HG02981 (cell line): ENCODE results near the gene FRK.
"Not testable (repeated sequence)": the region's sequence is repeated elsewhere in the genome, so short reads cannot be mapped to it uniquely, and the experiment has no call there.

Experiments used
- ATAC-seq: cut with Tn5 transposase; IDR thresholded peaks from one replicate; pipeline ENCODE4 v1.9.1; 2021; ENCODE audit warnings: mild to moderate bottlenecking, moderate library complexity; ENCODE audit not compliant: unreplicated experiment

Gene FRK

DNA sequence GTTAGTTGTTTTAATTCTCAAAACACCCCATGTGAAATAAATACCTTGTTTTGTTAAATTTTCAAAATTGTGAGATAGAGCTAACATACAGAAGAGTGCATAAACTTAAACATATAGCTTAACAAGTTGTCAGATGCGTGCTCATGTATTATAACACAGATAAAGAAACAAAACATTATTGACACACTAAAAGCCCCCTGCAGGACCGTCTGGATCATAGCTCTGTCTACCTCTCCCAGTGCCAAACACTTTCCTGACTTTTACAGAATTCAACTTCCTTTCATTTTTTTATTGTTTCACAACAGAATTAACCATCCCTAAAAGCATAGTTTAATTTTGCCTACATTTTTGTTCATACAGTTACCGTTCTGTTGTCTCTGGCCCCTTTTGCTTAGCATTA lies 17.8 kb upstream of the FRK start:
- ATAC-seq: no peak

DNA sequence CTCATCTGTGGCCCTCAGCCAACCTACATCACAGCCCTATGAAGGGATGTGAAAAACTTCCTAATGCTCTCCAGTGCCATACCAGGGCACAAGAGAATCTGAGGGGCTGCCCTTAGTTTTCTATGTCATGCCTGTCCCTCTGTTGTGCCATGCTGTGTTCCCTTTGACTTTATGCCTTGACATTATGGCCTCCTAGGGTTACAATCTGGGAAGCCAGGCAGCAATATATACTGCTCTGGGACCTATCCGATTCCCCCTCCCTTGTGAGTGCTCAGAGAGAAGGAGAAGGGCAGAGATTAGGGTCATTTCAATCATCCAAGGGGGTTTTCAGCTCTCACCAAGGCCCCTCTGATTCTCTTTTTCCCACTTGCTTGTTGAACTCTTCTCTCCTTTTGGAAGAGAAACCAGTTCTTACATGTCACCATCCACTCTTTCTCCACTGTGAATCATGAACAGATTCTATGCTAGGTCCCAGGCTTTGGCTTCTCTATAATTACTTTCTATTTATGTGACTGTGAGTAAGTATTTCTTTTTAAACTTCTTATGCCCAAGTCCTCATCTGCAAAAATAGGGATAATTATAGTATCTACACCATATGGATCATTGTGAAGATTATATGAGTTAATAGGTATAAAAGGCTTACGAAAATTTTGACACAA lies 14.2 kb upstream of the FRK start:
- ATAC-seq: no peak

DNA sequence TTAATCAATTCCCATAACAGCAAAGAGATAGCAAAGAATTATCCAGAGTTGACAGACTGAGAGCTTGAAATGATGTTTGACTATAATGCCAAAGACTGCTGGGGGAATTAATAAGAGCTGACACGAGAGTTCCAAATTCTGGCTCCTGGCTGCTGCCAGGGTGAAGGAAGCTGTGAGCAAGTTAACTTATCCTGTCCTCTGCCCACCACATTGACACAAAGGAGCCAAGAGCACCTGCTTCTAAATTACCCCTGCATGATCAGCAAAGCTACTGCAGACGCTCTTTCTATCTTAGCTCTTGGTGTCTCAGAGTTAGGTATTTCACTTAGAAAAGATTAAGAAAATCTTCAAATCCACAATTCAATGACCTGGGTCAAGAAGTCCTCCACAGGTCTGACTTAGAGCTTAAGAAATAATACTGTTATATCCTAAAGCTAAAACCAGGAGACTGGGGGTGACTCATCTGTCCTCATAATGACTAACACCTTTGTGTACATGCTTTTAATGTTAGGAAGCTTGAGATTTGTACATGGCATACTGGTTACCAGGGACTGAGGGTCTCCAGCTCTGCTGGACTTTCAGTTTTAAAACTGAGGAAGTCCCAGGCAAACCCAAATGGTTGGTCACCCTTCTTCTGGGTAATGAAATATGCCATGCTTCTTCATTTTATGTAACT lies 13.2 kb upstream of the FRK start:
- ATAC-seq: no peak

DNA sequence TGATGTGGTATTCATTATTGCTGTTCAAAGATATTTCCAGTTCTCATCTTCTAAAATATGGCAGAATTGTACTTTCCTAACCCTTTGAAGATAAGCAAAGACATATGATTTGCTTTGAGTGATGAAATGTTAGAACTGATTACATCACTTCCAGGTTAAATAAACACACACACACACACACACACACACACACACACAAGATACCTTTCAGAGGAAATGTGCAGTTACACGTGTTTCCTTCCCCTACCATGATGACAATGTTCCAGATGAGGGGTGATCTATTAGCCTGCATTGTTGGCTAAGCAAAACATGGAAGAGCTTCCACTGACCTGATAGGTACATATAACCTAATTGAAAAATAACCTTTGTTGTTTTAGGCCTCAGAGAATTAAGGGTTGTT lies 11.7 kb upstream of the FRK start:
- ATAC-seq: no peak

DNA sequence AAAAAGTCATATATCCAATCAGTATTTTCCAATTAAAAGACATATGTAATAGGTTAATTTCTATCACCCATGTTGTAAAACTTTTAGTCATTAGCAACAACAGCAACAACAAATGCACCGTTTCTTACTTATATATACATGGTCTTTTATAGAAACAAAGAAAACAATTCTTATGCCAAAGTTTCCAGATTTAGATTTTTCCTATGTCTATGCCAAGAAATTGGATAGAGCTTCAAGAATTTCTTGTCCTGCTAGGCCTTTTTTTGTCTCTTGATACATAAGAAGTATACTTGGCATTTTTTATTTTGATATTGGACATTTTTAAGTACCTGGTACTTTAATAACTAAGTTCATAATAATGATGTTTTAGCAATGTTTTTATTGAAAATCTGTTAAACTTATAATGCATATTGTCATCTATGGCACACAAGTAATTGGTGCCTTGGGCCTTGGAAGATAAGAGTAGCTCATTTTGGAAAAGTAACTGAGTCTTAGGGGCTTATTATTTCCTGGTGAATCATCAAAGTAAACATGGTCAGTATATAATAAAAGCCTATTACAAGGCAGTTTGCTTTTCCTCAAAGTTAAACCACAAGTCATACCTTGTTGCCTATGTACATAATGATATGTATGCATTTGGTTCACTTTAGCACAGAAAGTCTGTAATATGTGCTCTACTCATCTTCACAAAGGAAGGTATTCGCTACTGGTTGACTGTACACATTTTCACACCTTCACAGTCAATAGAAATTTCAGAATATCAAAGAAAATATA lies 10.1 kb upstream of the FRK start:
- no peak for ATAC-seq

DNA sequence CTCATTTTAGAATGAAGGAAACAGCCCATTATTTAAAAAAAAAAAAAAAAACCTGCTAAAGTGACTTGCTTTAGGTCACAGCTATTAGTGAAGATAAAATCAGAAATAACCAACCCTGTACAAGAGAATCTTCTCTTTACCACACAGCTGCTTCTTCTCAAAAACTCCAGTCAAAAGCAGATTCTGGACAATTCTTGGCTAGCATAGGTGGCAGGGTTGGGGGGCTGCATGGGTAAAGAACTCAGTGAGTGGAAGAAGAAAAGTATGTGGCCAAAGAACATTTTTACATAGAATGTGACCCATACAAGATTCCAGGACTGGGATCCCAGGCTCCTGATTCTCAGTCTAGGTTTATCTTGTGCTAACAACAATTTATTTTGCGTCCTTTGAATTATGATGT lies 9.4 kb upstream of the FRK start:
- no peak for ATAC-seq

DNA sequence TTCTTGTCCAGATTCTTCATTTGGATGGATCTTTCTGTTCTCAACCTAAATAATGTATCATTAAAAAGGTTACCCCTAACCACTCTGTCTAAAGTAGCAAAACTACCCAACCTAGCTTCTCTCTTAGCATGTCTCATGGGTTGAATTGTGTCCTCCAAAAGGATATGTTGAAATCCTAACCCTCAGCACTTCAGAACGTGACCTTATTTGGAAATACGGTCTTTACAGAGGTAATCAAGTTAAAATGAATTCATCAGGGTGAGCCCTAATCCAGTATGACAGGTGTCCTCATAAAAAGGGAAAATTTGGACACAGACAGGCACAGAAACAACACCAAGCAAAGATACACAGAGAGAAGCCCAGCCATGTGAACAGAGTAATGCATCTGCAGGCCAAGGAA lies 6.1 kb upstream of the FRK start:
- no peak for ATAC-seq

DNA sequence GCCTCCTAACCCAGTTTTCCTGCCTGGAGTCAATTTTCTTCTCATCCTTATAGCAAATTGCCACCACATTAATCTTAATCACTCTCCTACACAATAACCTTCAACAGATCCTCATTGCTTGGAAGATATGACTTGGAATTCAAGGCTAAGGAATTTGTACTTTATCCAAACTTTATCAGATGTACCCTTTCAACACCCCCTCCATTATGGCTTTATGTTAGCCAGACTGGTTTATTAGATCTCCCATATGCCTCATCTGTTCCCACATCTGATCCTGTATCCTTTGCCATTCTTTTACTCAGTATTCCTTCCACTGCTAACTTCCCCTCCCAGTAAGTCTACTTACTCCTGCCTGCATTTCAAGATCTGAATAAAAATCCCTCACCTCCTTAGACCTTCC lies 4.0 kb upstream of the FRK start:
- ATAC-seq: no peak

DNA sequence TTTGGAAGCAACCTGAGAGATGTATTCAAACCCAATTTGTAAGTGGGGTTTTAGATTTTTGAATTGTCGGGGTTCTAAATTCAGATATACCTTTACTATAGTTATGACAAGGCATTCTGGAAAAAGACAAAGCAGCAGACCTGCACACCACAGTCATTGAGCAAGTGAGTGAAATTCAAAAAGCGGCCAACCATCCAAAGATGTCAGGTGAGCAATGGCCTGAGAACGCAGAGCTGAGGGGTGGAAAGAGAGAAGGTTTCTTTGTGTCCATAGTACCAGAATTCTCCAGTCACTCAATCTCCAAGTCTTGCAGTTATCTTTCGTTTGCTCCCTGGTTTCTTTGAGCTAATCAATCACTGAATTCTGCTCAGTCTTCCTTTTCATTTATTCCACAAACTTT lies 1.8 kb upstream of the FRK start:
- ATAC-seq: no peak

DNA sequence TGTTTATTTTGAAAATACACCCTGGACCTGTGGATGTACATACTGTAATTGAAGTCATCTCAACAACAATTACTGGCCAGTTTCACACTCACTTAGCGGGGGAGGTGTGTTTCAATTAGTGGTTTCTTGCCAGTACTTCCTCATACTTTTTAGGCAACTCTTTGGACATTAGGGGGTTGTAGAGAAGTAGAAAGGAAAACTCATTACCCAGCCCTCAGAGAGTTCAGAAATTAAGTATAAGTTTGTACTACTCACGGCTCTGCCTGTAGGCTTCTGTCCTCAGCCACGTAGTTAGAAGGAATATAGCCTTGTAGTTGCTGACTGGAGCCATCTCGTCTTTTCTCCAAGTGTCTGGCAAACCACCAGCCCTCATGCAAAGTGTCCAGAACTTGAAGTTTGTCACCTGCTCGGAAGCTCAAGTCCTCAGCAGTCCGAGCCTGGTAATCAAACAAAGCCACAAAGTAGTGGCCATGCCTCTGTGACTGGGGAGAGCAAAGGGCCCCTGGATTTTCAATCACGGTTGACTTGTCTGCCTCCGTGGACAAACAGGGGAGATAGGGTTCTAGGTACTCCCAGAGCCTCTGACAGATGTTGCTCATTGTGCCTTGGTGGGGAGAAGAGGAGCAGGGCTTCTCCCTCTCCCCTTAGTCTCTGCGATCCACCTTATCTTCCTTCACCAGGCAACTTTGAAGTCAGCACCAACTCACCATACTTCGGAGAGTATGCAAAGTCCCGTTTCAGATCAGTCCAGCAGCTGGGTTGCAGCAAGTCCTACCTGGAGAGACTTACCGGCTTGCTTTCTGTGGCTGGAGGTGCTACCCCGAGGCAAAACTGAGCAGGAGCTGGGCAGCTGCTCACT lies 749 bp downstream of the FRK start:
- peak; percentile 83 for ATAC-seq

DNA sequence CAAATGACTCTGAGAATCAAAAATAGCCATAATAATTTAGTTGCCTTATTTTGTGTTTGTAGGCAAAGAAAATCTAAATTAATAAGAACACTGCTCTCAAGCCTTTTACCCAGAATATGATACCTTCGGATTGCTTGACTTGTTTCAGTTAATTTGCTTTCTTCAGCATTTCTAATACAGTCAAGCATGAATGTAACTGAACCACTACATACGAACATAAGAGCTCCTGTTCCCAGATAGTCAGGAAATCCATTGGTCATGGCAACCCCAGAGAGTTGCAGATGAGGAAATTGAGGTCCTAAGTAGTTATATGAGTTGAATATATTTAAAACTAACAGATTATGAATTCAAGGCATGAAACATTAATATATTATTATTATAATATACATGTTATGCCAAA lies 2.9 kb downstream of the FRK start:
- no peak for ATAC-seq

DNA sequence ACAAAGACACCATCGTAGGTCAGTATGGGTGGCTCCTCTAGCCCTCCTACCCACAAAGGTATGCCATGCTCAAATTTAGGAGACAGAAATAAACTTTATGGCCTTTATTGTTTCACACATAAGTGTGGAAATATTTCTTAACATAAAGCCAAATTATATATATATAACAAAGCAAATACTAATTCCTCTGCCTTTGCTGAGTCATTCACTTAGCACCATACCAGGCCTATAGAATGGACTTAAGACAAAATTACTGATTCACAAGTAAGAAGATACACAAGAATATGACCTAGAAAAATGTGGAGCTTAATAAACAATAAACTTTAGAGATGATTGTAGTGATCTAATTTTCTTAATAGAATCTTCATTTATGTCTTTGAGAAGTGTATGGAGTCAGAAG lies 5.2 kb downstream of the FRK start:
- no peak for ATAC-seq

DNA sequence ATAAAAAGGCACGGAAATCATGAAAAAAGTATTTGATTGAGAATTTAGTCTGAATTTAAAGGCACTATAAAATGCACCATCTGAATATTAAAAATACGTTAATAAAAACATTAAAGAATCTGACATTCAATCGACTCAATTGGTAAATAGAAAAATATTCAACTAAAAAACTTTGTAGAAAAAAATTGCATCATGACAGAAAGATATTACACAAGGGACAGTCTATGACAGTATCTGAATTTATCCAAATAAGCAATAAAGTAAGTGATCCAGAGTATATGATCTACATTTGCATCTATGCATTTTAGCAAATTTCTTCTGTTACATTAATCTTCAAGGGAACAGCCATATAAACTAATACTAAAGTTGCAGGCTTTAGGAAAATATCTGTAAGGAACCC lies 9.4 kb downstream of the FRK start:
- ATAC-seq: no peak

DNA sequence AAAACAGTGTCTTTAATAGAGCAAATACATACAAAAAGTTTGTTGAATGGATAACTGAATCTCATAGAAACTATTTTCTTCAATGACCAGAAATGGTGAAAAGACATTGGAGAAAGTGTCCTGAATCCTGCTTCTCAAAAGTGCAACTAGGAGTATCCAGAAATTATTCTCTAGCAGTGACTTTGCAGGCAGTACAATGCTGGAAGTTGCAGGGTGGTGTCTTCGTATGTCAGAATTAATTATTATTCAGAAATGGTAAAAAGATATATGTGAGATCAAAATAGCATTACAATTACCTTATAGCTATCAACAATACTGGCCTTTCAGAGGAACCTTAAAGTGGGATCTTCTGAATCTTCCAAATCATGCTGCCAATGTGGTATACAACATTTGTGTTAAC lies 10.0 kb downstream of the FRK start:
- no peak for ATAC-seq

DNA sequence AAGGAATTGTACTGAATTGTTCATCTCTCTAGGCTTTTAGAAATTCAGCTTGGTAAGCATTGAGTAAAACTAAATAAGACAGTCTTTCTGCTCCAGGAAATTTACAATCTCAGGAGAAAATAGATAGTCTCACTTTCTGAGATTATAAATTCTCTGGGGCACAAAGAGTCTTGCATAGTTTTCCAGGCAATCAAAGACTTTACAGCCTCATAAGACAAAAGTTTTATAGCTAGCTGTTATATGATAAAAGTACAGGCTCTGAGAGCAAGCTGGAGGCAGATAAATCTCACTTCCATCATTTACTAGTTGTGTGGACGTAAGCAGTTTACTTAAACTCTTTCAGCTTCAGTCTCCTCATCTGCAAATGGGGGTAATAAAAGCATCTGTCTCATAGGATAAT lies 11.4 kb downstream of the FRK start:
- ATAC-seq: no peak

DNA sequence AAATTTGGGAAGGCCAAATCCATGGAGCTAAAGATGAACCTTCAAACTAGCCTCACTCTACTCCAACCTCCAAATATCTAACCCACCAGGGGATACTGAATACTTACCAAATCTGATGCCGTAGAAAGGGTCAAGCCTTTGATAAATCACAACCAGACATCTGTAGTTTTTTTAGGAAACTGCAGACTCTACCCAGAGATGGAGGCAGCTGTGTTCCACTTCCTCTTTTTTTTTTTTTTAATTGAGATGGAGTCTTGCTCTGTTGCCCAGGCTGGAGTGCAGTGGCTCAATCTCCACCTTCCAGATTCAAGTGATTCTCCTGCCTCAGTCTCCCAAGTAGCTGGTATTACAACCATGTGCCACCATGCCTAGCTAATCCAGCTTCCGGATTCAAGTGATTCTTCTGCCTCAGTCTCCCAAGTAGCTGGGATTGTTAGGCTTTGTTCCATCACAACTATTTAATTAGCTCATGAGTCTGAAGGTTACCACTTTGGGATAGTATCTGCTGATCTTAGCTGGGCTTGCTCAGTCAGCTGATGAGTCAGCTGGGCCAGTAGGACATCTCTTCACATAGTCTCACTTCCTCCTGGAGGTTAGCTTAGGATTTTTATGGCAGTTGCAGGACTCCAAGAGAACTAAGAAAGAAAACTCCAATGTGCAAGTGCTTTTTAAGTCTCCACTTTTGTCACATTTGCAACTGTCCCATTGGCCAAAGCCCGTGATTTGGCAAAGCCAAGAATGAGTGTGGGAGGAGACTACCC lies 13.3 kb downstream of the FRK start:
- peak; percentile 86 for ATAC-seq

DNA sequence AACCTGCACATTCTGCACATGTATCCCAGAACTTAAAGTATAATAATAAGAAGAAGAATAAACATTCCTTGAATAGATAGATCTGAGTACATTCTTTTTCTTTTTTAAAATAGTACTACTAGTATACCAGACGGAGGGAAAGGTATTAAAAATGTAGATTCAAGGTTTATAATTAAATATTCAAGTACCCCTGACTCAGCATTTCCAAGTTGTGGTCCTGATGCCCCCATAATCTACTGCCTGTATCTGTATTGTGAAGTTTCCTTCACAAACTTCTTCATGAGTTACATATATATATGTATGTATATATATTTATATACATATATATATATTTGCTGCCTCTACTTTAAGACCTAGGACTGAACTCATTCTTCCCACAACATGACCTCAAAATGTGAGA lies 14.0 kb downstream of the FRK start:
- ATAC-seq: no peak

DNA sequence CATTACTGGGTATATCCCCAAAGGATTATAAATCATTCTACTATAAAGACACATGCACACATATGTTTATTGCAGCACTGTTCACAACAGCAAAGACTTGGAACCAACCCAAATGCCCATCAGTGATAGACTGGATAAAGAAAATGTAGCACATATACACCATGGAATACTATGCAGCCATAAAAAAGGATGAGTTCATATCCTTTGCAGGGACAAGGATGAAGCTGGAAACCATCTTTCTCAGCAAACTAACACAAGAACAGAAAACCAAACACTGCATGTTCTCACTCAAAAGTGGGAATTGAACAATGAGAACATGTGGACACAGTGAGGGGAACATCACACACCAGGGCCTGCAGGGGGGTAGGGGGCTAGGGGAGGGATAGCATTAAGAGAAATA lies 14.4 kb downstream of the FRK start:
- ATAC-seq: not testable (repeated sequence)

DNA sequence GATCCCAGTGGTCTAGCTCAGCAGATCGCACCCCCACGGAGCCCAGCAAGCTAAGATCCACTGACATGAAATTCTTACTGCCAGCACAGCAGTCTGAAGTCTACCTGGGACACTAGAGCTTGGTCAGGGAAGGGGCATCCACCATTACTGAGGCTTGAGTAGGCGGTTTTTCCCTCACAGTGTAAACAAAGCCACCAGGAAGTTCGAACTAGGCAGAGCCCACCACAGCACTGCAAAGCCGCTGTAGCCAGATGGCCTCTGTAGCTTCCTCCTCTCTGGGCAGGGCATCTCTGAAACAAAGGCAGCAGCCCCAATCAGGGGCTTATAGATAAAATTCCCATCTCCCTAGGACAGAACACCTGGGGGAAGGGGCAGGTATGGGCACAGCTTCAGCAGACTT lies 18.8 kb downstream of the FRK start:
- ATAC-seq: no peak

DNA sequence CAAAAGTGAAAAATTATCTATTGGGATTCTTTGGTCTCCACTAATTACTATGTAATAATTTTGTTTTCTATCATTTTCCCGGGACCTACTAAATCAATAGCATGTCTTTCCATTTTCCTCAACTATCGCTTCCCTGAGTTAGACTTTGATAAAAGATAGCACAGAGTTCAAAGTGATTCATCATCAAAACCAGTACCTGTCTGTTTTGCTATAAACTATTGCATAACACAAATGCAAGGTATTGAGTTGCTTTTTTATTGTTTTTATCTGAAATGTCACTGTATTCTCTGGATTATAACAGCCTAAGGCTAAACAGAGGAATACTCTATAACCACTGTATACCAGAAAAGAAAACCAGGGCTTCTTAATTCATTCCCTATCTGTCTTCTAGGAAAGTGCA lies 19.7 kb downstream of the FRK start:
- ATAC-seq: no peak

DNA sequence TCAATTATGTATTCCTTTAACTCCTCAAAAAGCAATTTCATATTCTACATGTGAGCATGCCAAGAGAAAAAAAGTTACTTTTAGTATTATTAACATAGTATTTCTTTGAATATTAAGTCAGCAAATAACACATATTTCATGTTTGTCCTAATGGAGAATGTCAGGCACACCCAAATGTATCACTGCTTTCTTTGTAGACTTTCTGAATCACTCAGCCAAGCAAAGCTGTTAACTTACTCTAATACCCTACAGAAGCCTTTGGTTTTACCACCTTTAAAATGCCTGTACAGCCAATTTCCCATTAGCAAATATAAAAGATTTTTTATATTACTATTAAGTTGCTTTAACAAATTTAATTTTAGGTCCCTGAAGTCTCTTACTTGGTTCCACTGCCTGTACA lies 23.8 kb downstream of the FRK start:
- no peak for ATAC-seq
